B cell (primary cell): Measurements from ENCODE around the gene DLGAP3. TPM values are rescaled to one million over a fixed set of nuclear protein-coding genes. Genes with fewer than 3 reads are reported as not detected.

Source experiments
- ATAC-seq: fragments of 200-7000 bp; cut with Tn5 transposase; one replicate; pipeline ENCODE4 v1.10.0; 2021; ENCODE audit warnings: low read depth, mild to moderate bottlenecking, moderate number of reproducible peaks, moderate library complexity
- CTCF ChIA-PET: fragments of 350-600 bp; sonication (Branson Sonifier 250); formaldehyde crosslinking; loops from one replicate; lab custom pipeline; 2021; ENCODE audit warnings: antibody characterized with exemption, inconsistent platforms; lab: Charles Lee
- POLR2A ChIA-PET: fragments of 350-600 bp; sonication (Branson Sonifier 250); formaldehyde crosslinking; loops from one replicate; lab custom pipeline; 2021; ENCODE audit warnings: antibody characterized with exemption; lab: Charles Lee
- DNase-seq: peaks from one replicate; pipeline ENCODE4 v3.0.0; 2013
- H2AFZ ChIP-seq: 2 replicates; pipeline ENCODE4 v1.6.1; 2012; ENCODE audit warnings: mild to moderate bottlenecking, low read depth, low read length; ENCODE audit not compliant: insufficient read depth, poor library complexity, severe bottlenecking
- H3K27ac ChIP-seq, 2 donors: 1 replicate in 1 of 2; 2 replicates in 1 of 2; pipeline ENCODE4 v1.5.1; 2012 to 2013; ENCODE audit warnings: low read length in 2 of 2, mild to moderate bottlenecking in 2 of 2, moderate library complexity in 1 of 2
- H3K27me3 ChIP-seq, 4 experiments: fragments of 200-600 bp in 1 of 4; sonication (generic) in 1 of 4; replicated peaks in 1 of 4; 1 replicate in 2 of 4; 2 replicates in 2 of 4; pipeline versions ENCODE4 v1.6.1 to v1.7.0; 2013 to 2016; ENCODE audit warnings: low read length in 3 of 4, mild to moderate bottlenecking in 2 of 4, mixed read lengths in 1 of 4, moderate library complexity in 1 of 4; ENCODE audit not compliant: insufficient read depth in 4 of 4, control insufficient read depth in 3 of 4; ENCODE audit errors: control extremely low read depth in 1 of 4
- H3K36me3 ChIP-seq, 2 experiments: replicated peaks in 1 of 2; 1 replicate in 1 of 2; 2 replicates in 1 of 2; pipeline versions ENCODE4 v1.6.1 to v1.7.1; 2013; ENCODE audit warnings: low read length in 1 of 2; ENCODE audit not compliant: insufficient read depth in 2 of 2, control insufficient read depth in 1 of 2; ENCODE audit errors: control extremely low read depth in 1 of 2, extremely low read depth in 1 of 2
- H3K4me1 ChIP-seq, 2 donors: fragments of 200-600 bp in 1 of 2; sonication (generic) in 1 of 2; 1 replicate in 1 of 2; 2 replicates in 1 of 2; pipeline versions ENCODE4 v1.5.1 to v1.6.1; 2013 to 2017; ENCODE audit warnings: low read length in 2 of 2; ENCODE audit not compliant: control insufficient read depth in 2 of 2, insufficient read depth in 2 of 2
- H3K4me2 ChIP-seq: replicated peaks from 2 replicates; pipeline ENCODE3; 2012; ENCODE audit warnings: mild to moderate bottlenecking, low read depth, low read length; ENCODE audit not compliant: poor library complexity, severe bottlenecking
- H3K4me3 ChIP-seq, 5 experiments: fragments of 200-600 bp in 1 of 5; sonication (generic) in 1 of 5; 1 replicate in 3 of 5; 2 replicates in 2 of 5; pipeline versions ENCODE4 v1.5.1 to v1.7.0; 2011 to 2016; ENCODE audit warnings: low read length in 4 of 5, mild to moderate bottlenecking in 4 of 5, low read depth in 2 of 5, control low read depth in 1 of 5, moderate library complexity in 1 of 5; ENCODE audit not compliant: insufficient read depth in 1 of 5; ENCODE audit errors: control extremely low read depth in 1 of 5, extremely low read depth in 1 of 5
- H3K79me2 ChIP-seq: fragments of 200-600 bp; sonication (generic); one replicate; pipeline ENCODE4 v1.6.0; 2016; ENCODE audit warnings: low read length; ENCODE audit not compliant: control insufficient read depth, insufficient read depth
- H3K9ac ChIP-seq: fragments of 200-600 bp; sonication (generic); 2 replicates; pipeline ENCODE4 v1.6.1; 2017; ENCODE audit warnings: mild to moderate bottlenecking, low read length, moderate library complexity
- H3K9me3 ChIP-seq, 3 donors: one replicate each; pipeline versions ENCODE4 v1.6.1 to v1.7.1; 2013; ENCODE audit warnings: low read length in 2 of 3; ENCODE audit not compliant: control insufficient read depth in 2 of 3, insufficient read depth in 1 of 3; ENCODE audit errors: control extremely low read depth in 1 of 3
- H4K20me1 ChIP-seq: 2 replicates; pipeline ENCODE4 v1.6.0; 2012; ENCODE audit warnings: mild to moderate bottlenecking, low read length; ENCODE audit not compliant: insufficient read depth, control insufficient read depth, poor library complexity, severe bottlenecking
- H3K27ac Mint-ChIP-seq: one replicate; pipeline ENCODE4 v1.8.0; 2021; ENCODE audit warnings: mixed read lengths
- H3K27me3 Mint-ChIP-seq: one replicate; pipeline ENCODE4 v1.8.0; 2021; ENCODE audit warnings: mixed read lengths
- H3K4me1 Mint-ChIP-seq: one replicate; pipeline ENCODE4 v1.8.0; 2021; ENCODE audit warnings: mixed read lengths
- H3K4me3 Mint-ChIP-seq: one replicate; pipeline ENCODE4 v1.8.0; 2021; ENCODE audit warnings: mixed read lengths
- H3K9me3 Mint-ChIP-seq: one replicate; pipeline ENCODE4 v1.8.0; 2022; ENCODE audit warnings: mixed read lengths; ENCODE audit not compliant: insufficient read depth
- CTCF ChIP-seq: fragments of 200-600 bp; IDR thresholded peaks from one replicate; pipeline ENCODE4 v1.8.0; 2022; ENCODE audit warnings: antibody characterized with exemption, mild to moderate bottlenecking
- EZH2 ChIP-seq: IDR thresholded peaks from 2 replicates; pipeline ENCODE4 v1.6.1; 2012; ENCODE audit warnings: borderline replicate concordance, low read depth, mild to moderate bottlenecking, moderate library complexity, low read length; ENCODE audit not compliant: insufficient read depth, poor library complexity, severe bottlenecking
- WGBS: methylation state at CpG from one replicate; pipeline ENCODE4 v1.1.5; 2013; ENCODE audit warnings: missing lambda C conversion rate; ENCODE audit not compliant: insufficient coverage; 5-methylcytosine and 5-hydroxymethylcytosine counted together
- intact Hi-C: fragments of 100-400 bp; cut with micrococcal nuclease; formaldehyde crosslinking; loops from one replicate; pipeline ENCODE4 v1.10.0; 2022
- polyA plus RNA-seq: library from polyadenylated mRNA; depleted of rRNA; stranded (reverse); fragments of >200 nt; gene quantifications from 2 replicates; pipeline ENCODE4 v1.2.3, GENCODE V29; 2012
- total RNA-seq, 2 donors: library from RNA; stranded (reverse); fragments of 120-200 nt in 1 of 2; gene quantifications; 1 replicate in 1 of 2; 2 replicates in 1 of 2; pipeline versions ENCODE4 v1.2.3 to v1.2.4, GENCODE V29; 2013 to 2022

DLGAP3 gene
- total and polyA plus RNA-seq, 2 donors (not counting 1 experiment from before 2014, with no cell fraction given): 2.3 to 2.4 TPM

- Mint-ChIP-seq H3K9me3 (no peaks in the 10 kb centered on the region), H3K4me3 (no peak overlapping the region), H3K27ac (no peak overlapping the region), H3K27me3 (no peaks in the 10 kb centered on the region), H3K4me1 (peaks cover 19% of the 10 kb centered on the region)
- peaks cover 13 to 18% of the 10 kb centered on the region in 2 donors for H3K4me1 ChIP-seq
- intact Hi-C loops: no loop called here
- H3K4me2 ChIP-seq: no peak overlapping the region
- no peak overlapping the region for H3K27ac ChIP-seq
- no peaks in the 10 kb centered on the region for H3K9me3 ChIP-seq
- no peaks in the 10 kb centered on the region for H3K79me2 ChIP-seq
- no peaks in the 10 kb centered on the region for H3K27me3 ChIP-seq
- ChIA-PET CTCF (no interaction called here), POLR2A (no interaction called here)
- no peak for DNase-seq
- TF ChIP-seq CTCF (no peak), EZH2 (no peak)
- no peaks in the 10 kb centered on the region for H4K20me1 ChIP-seq
- no peak overlapping the region for H2AFZ ChIP-seq
- H3K36me3 ChIP-seq: no peaks in the 10 kb centered on the region
- WGBS: 89% methylated on average over 2 of the region's 2 CpGs
- H3K9ac ChIP-seq: no peak overlapping the region
- H3K4me3 ChIP-seq: no peak overlapping the region
- ATAC-seq: no peak
Measured at GRCh38 chr1:34914958-34915357, 14.5 kb downstream of the DLGAP3 start.

DNA sequence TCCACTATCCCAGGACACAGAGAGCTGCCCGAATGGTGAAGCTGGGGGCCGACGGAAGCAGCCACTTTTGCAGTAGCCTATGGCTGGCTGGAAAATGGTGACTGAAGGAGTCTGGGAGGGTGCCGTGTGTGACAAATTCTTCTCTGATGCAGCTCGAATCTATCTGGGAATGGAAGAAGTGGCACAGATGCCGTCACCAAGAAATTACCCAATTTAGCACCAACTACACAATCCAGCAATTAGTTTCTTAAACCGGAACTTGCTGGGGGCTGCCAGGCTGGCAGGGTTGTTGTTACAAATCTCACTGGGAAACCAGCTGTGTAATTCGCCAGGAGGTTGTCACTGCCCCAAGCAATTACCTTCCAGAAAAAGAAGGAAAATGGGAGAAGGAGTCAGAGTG is 18.0 kb downstream of the DLGAP3 start:
- Mint-ChIP-seq H3K4me3 (no peak overlapping the region), H3K4me1 (no peaks in the 10 kb centered on the region), H3K27me3 (no peaks in the 10 kb centered on the region), H3K27ac (no peak overlapping the region), H3K9me3 (no peaks in the 10 kb centered on the region)
- Histone ChIP-seq H3K4me2 (no peak overlapping the region), H3K27ac (no peak overlapping the region), H4K20me1 (no peaks in the 10 kb centered on the region), H3K9me3 (no peaks in the 10 kb centered on the region), H3K4me3 (no peak overlapping the region), H3K9ac (no peak overlapping the region), H3K27me3 (no peaks in the 10 kb centered on the region), H3K79me2 (no peaks in the 10 kb centered on the region), H2AFZ (no peak overlapping the region), H3K4me1 (no peaks in the 10 kb centered on the region), H3K36me3 (no peaks in the 10 kb centered on the region)
- no peak for DNase-seq
- no peak for ATAC-seq
- ChIA-PET CTCF (no interaction called here), POLR2A (no interaction called here)
- 90% methylated on average over 2 of the region's 8 CpGs for WGBS
- no peak for TF ChIP-seq CTCF
- intact Hi-C loops: no loop called here
